Lung (tissue), 12 donors: Measurements from ENCODE around the gene HEXIM1. TPM values are rescaled to one million over a fixed set of nuclear protein-coding genes. Genes with fewer than 3 reads are reported as not detected.

Experiments used
- ATAC-seq: fragments of 200-7000 bp; cut with Tn5 transposase; one replicate; pipeline ENCODE4 v1.9.1; 2020; ENCODE audit warnings: moderate number of reproducible peaks; ENCODE audit not compliant: insufficient read depth, low FRiP score
- DNase-seq, 3 donors: peaks; one replicate each; pipeline ENCODE4 v3.0.0-alpha.2; 2013 to 2017
- H3K27ac ChIP-seq, 2 donors: one replicate each; pipeline ENCODE4 v1.5.1; 2013; ENCODE audit warnings: mild to moderate bottlenecking in 2 of 2, moderate library complexity in 2 of 2, control low read depth in 1 of 2, inconsistent platforms in 1 of 2, low read depth in 1 of 2, low read length in 1 of 2
- H3K27me3 ChIP-seq, 3 donors: one replicate each; pipeline ENCODE4 v1.5.1; 2013; ENCODE audit warnings: low read length in 2 of 3; ENCODE audit not compliant: control insufficient read depth in 3 of 3, insufficient read depth in 3 of 3
- H3K36me3 ChIP-seq, 4 donors: one replicate each; pipeline ENCODE4 v1.5.1; 2013; ENCODE audit warnings: low read length in 4 of 4, mild to moderate bottlenecking in 1 of 4, moderate library complexity in 1 of 4; ENCODE audit not compliant: control insufficient read depth in 4 of 4, insufficient read depth in 4 of 4
- H3K4me1 ChIP-seq, 5 donors: one replicate each; pipeline ENCODE4 v1.5.1; 2013; ENCODE audit warnings: low read length in 5 of 5, mild to moderate bottlenecking in 2 of 5, moderate library complexity in 1 of 5; ENCODE audit not compliant: control insufficient read depth in 5 of 5, insufficient read depth in 5 of 5
- H3K4me3 ChIP-seq: one replicate; pipeline ENCODE4 v1.5.1; 2013; ENCODE audit warnings: mild to moderate bottlenecking, control low read depth, moderate library complexity
- H3K9ac ChIP-seq, 2 donors: one replicate each; pipeline ENCODE4 v1.5.1; 2013; ENCODE audit warnings: low read length in 2 of 2, control low read depth in 1 of 2; ENCODE audit not compliant: insufficient read depth in 1 of 2
- H3K9me3 ChIP-seq, 4 donors: one replicate each; pipeline ENCODE4 v1.5.1; 2013; ENCODE audit warnings: low read length in 3 of 4, mild to moderate bottlenecking in 1 of 4, moderate library complexity in 1 of 4; ENCODE audit not compliant: control insufficient read depth in 4 of 4, insufficient read depth in 3 of 4
- CTCF ChIP-seq: IDR thresholded peaks from 2 replicates; pipeline ENCODE4 v1.5.1; 2012; ENCODE audit warnings: mild to moderate bottlenecking; ENCODE audit errors: control extremely low read depth, extremely low read depth
- whole genome bisulfite sequencing, 2 donors: extraction: QIAGEN DNeasy Blood & Tissue Kit; methylation state at CpG; one replicate each; pipeline ENCODE4 v1.1.7; 2013; 5-methylcytosine and 5-hydroxymethylcytosine counted together
- polyA plus RNA-seq, 2 donors: library from polyadenylated mRNA; stranded (reverse); fragments of 200-250 nt; gene quantifications; one replicate each; pipeline ENCODE4 v1.2.1, GENCODE V29; 2013
- total RNA-seq, 2 donors: library from RNA; depleted of rRNA in 1 of 2; stranded (reverse); fragments of >200 nt in 1 of 2; gene quantifications; one replicate each; pipeline ENCODE4 v1.2.1, GENCODE V29; 2014 to 2021
- donor health status: control.
- donor health status: control.
- donor health status: Bipolar disorder and iron deficiency.
- donor health status: healthy.
- donor health status: DM: yes; HTN: yes; CAD: no.

The HEXIM1 gene
- total and polyA plus RNA-seq, 4 donors: 14.5 to 34.4 (median 22.0) TPM

- 86 to 87% methylated on average over 4 of the region's 4 CpGs for WGBS, 2 donors
- H3K9ac ChIP-seq: no peak overlapping the region
- TF ChIP-seq CTCF: no peak
- H3K4me1 ChIP-seq: peaks cover 0 to 26% (median 4%) of the 10 kb centered on the region in 5 donors
- no peak for ATAC-seq
- H3K27me3 ChIP-seq: no peaks in the 10 kb centered on the region
- DNase-seq: no peak
- peaks cover 0 to 11% (median 0%) of the 10 kb centered on the region in 4 donors for H3K36me3 ChIP-seq
- H3K27ac ChIP-seq: no peak overlapping the region
- no peak overlapping the region for H3K4me3 ChIP-seq
- no peaks in the 10 kb centered on the region for H3K9me3 ChIP-seq
Observed at GRCh38 chr17:45139533-45139920, 8.7 kb upstream of the HEXIM1 start.

- H3K9me3 ChIP-seq: no peaks in the 10 kb centered on the region
- peaks cover 0 to 7% (median 0%) of the 10 kb centered on the region in 4 donors for H3K36me3 ChIP-seq
- no peak overlapping the region for H3K4me3 ChIP-seq
- peaks cover 0 to 30% (median 5%) of the 10 kb centered on the region in 5 donors for H3K4me1 ChIP-seq
- peak overlapping the region; percentile 82 to 88 for H3K27ac ChIP-seq
- H3K27me3 ChIP-seq: no peaks in the 10 kb centered on the region
- H3K9ac ChIP-seq: peak overlapping the region in 1 of 2 donors; percentile 32
- TF ChIP-seq CTCF: no peak
- 86 to 89% methylated on average over 13 of the region's 13 CpGs for WGBS, 2 donors
- DNase-seq (no peak), ATAC-seq (no peak)
Observed at GRCh38 chr17:45143094-45143670, 5.1 kb upstream of the HEXIM1 start.

- H3K9me3 ChIP-seq: no peaks in the 10 kb centered on the region
- peak; percentile 92 to 95 (median 94) for DNase-seq
- H3K27ac ChIP-seq: peak overlapping the region; percentile 82 to 88
- H3K27me3 ChIP-seq: no peaks in the 10 kb centered on the region
- peaks cover 0 to 30% (median 5%) of the 10 kb centered on the region in 5 donors for H3K4me1 ChIP-seq
- 7 to 13% methylated on average over 21 of the region's 21 CpGs for WGBS, 2 donors
- H3K4me3 ChIP-seq: no peak overlapping the region
- no peak for TF ChIP-seq CTCF
- H3K9ac ChIP-seq: peak overlapping the region in 1 of 2 donors; percentile 32
- H3K36me3 ChIP-seq: peaks cover 0 to 6% (median 0%) of the 10 kb centered on the region in 4 donors
- no peak for ATAC-seq
Observed at GRCh38 chr17:45143767-45144198, 4.5 kb upstream of the HEXIM1 start.
